ENCODE measurements around the gene GFOD1.

Gene GFOD1

DNA sequence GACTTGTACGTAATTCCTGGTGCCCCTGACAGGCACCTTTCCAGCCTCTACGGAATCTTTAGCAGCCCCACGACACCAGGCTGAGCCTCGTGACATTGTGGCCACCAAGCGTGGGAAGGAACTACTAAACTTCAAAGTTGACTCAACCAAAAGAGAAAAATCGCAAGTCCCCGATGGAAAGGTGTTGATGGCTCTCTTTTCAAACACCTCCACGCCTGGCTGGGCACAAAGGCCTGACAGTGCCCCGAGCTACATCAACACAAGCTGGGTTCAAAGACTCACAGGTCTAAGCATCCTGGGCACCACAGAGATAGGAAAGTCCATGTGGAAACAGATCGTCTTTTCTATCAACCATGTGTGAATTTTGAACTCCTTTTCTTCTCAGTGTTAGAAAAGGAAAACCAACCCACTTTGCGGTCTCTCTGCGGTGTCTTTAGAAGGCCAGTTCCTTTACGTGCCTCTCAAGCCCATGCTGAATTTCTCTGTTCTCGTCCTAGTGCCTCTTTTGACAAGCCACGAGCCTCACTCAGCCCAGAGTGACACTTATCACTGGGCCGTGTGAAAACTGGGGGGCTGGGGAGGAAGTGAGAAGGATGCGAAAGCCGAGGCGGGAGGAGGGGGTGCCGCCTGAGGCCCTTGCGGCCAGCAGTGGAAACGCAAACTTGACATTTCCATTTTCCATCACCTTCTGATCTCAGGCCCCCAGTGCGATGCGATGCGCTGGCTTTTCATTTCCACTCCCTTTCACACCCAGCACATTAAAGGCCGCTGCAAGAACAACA, 59.4 kb downstream of the GFOD1 start (continued):
- TF ChIP-seq, protein P1, sequence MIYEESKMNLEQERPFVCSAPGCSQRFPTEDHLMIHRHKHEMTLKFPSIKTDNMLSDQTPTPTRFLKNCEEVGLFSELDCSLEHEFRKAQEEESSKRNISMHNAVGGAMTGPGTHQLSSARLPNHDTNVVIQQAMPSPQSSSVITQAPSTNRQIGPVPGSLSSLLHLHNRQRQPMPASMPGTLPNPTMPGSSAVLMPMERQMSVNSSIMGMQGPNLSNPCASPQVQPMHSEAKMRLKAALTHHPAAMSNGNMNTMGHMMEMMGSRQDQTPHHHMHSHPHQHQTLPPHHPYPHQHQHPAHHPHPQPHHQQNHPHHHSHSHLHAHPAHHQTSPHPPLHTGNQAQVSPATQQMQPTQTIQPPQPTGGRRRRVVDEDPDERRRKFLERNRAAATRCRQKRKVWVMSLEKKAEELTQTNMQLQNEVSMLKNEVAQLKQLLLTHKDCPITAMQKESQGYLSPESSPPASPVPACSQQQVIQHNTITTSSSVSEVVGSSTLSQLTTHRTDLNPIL (CRISPR knock-in tag; IDR thresholded peaks at IDR 0.05; ENCODE audit: low read depth): no peak
- TF ChIP-seq TCF4 (CRISPR knock-in tag; IDR thresholded peaks at IDR 0.05; ENCODE audit: borderline replicate concordance): no peak

DNA sequence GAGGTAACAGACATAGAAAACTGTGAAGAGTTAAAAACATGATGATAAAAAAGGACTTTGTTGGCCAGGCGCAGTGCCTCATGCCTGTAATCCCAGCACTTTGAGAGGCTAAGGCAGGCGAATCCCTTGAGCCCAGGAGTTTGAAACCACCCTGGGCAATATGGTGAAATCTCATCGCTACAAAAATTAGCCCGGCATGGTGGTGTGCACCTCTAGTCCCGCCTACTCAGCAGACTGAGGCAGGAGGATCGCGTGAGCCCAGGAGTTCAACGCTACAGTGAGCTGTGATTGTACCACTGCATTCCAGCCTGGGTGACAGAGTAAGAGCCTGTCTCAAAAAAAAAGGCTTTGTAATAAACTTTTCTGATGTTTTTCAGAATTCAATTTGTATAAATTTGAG, 60.1 kb downstream of the GFOD1 start:
- TF ChIP-seq, protein P2, sequence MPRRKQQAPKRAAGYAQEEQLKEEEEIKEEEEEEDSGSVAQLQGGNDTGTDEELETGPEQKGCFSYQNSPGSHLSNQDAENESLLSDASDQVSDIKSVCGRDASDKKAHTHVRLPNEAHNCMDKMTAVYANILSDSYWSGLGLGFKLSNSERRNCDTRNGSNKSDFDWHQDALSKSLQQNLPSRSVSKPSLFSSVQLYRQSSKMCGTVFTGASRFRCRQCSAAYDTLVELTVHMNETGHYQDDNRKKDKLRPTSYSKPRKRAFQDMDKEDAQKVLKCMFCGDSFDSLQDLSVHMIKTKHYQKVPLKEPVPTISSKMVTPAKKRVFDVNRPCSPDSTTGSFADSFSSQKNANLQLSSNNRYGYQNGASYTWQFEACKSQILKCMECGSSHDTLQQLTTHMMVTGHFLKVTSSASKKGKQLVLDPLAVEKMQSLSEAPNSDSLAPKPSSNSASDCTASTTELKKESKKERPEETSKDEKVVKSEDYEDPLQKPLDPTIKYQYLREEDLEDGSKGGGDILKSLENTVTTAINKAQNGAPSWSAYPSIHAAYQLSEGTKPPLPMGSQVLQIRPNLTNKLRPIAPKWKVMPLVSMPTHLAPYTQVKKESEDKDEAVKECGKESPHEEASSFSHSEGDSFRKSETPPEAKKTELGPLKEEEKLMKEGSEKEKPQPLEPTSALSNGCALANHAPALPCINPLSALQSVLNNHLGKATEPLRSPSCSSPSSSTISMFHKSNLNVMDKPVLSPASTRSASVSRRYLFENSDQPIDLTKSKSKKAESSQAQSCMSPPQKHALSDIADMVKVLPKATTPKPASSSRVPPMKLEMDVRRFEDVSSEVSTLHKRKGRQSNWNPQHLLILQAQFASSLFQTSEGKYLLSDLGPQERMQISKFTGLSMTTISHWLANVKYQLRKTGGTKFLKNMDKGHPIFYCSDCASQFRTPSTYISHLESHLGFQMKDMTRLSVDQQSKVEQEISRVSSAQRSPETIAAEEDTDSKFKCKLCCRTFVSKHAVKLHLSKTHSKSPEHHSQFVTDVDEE (CRISPR knock-in tag; IDR thresholded peaks at IDR 0.05): no peak
- TF ChIP-seq ZFP30 (CRISPR knock-in tag; IDR thresholded peaks at IDR 0.05) (no peak), OSR1 (CRISPR knock-in tag; IDR thresholded peaks at IDR 0.05) (no peak), ZC3H10 (CRISPR knock-in tag; IDR thresholded peaks at IDR 0.05) (no peak), ARNTL (CRISPR knock-in tag; IDR thresholded peaks at IDR 0.05; ENCODE audit: borderline replicate concordance, low read depth) (no peak), RARB (CRISPR knock-in tag; IDR thresholded peaks at IDR 0.05) (no peak), TCF4 (CRISPR knock-in tag; IDR thresholded peaks at IDR 0.05; ENCODE audit: borderline replicate concordance) (no peak), CSDC2 (CRISPR knock-in tag; IDR thresholded peaks at IDR 0.05) (no peak), ZFP3 (CRISPR knock-in tag; IDR thresholded peaks at IDR 0.05) (no peak), ISL1 (CRISPR knock-in tag; IDR thresholded peaks at IDR 0.05) (no peak), ZNF565 (CRISPR knock-in tag; conservative IDR thresholded peaks at IDR 0.05; ENCODE audit: low read depth) (no peak), ZNF70 (CRISPR knock-in tag; IDR thresholded peaks at IDR 0.05) (no peak), SNAI2 (CRISPR knock-in tag; IDR thresholded peaks at IDR 0.05) (no peak), PPARA (CRISPR knock-in tag; IDR thresholded peaks at IDR 0.05; ENCODE audit: borderline replicate concordance) (no peak)
- TF ChIP-seq, protein P3, sequence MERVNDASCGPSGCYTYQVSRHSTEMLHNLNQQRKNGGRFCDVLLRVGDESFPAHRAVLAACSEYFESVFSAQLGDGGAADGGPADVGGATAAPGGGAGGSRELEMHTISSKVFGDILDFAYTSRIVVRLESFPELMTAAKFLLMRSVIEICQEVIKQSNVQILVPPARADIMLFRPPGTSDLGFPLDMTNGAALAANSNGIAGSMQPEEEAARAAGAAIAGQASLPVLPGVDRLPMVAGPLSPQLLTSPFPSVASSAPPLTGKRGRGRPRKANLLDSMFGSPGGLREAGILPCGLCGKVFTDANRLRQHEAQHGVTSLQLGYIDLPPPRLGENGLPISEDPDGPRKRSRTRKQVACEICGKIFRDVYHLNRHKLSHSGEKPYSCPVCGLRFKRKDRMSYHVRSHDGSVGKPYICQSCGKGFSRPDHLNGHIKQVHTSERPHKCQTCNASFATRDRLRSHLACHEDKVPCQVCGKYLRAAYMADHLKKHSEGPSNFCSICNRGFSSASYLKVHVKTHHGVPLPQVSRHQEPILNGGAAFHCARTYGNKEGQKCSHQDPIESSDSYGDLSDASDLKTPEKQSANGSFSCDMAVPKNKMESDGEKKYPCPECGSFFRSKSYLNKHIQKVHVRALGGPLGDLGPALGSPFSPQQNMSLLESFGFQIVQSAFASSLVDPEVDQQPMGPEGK (CRISPR knock-in tag; IDR thresholded peaks at IDR 0.05; ENCODE audit: borderline replicate concordance): no peak
- TF ChIP-seq, protein P4, sequence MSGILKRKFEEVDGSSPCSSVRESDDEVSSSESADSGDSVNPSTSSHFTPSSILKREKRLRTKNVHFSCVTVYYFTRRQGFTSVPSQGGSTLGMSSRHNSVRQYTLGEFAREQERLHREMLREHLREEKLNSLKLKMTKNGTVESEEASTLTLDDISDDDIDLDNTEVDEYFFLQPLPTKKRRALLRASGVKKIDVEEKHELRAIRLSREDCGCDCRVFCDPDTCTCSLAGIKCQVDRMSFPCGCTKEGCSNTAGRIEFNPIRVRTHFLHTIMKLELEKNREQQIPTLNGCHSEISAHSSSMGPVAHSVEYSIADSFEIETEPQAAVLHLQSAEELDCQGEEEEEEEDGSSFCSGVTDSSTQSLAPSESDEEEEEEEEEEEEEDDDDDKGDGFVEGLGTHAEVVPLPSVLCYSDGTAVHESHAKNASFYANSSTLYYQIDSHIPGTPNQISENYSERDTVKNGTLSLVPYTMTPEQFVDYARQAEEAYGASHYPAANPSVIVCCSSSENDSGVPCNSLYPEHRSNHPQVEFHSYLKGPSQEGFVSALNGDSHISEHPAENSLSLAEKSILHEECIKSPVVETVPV (CRISPR knock-in tag; IDR thresholded peaks at IDR 0.05): no peak
- TF ChIP-seq, protein P1 (CRISPR knock-in tag; IDR thresholded peaks at IDR 0.05; ENCODE audit: low read depth): no peak
- ATAC-seq: no peak

DNA sequence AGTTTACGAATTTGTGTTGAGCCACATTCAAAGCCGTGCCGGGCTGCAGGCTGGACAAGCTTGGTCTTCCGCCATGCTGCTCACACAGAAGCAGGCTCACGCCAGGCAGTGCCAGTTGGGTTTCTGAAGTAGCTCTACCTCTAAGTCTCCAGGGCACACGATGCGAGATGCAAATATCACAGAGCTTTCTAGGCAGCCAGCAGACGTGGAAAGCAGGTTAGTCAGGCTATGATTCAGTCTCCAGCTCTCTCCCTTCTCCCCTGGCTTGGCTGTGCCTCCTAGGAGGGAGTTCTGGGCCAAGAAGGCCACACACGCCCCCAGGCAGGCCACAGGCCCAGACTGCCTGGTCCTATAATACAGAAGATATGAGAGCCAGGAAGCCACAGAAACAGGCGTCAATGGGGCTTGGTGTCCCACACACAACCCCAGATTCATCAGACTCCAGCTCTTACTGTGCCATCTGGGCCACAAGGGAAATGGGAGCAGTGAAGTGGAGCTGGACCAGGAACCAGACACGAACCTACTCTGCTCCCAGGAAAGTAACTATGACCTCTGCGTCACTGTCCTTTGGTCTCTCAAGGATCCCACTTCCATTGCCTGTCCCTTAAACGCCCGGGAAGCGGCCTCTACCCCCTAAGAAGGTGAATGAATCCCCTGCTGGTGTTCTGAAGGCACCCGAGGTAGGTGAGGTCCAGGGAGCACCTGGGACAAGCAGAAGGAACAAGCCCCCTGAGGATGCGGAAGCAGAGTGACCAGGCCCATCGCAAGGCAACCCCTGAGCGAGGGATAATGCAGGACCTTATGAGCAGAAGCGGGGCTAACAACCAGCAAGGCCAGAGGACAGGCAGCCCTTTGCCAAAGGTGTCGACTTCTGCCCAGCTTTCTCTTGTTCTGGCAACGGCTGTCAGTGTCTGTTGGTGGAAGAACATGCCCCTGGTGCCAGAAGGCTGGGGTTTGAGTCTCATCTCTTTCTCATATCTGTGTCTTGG, 61.2 kb downstream of the GFOD1 start:
- peak; percentile 48 for ATAC-seq
- no peak for TF ChIP-seq ESRRG (CRISPR knock-in tag; IDR thresholded peaks at IDR 0.05)
- TF ChIP-seq, protein P2 (CRISPR knock-in tag; IDR thresholded peaks at IDR 0.05): no peak
- TF ChIP-seq, protein P5, sequence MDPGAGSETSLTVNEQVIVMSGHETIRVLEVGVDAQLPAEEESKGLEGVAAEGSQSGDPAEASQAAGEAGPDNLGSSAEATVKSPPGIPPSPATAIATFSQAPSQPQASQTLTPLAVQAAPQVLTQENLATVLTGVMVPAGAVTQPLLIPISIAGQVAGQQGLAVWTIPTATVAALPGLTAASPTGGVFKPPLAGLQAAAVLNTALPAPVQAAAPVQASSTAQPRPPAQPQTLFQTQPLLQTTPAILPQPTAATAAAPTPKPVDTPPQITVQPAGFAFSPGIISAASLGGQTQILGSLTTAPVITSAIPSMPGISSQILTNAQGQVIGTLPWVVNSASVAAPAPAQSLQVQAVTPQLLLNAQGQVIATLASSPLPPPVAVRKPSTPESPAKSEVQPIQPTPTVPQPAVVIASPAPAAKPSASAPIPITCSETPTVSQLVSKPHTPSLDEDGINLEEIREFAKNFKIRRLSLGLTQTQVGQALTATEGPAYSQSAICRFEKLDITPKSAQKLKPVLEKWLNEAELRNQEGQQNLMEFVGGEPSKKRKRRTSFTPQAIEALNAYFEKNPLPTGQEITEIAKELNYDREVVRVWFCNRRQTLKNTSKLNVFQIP (CRISPR knock-in tag; IDR thresholded peaks at IDR 0.05; ENCODE audit: borderline replicate concordance, low read depth): no peak
- no peak for TF ChIP-seq TCF4 (CRISPR knock-in tag; IDR thresholded peaks at IDR 0.05; ENCODE audit: borderline replicate concordance)
- no peak for TF ChIP-seq ZFP3 (CRISPR knock-in tag; IDR thresholded peaks at IDR 0.05)
- TF ChIP-seq ZNF565 (CRISPR knock-in tag; conservative IDR thresholded peaks at IDR 0.05; ENCODE audit: low read depth): no peak
- no peak for TF ChIP-seq ARNTL (CRISPR knock-in tag; IDR thresholded peaks at IDR 0.05; ENCODE audit: borderline replicate concordance, low read depth)
- no peak for TF ChIP-seq CSDC2 (CRISPR knock-in tag; IDR thresholded peaks at IDR 0.05)

Measured in SK-N-SH treated with all-trans-retinoic acid at 6 μM for 48 hours (cell line).